GM18498 (cell line): ENCODE data around the gene CRTAC1.

Experiments
- ATAC-seq: cut with Tn5 transposase; IDR thresholded peaks from one replicate; pipeline ENCODE4 v1.9.1; 2021; ENCODE audit warnings: mild to moderate bottlenecking, moderate library complexity; ENCODE audit not compliant: unreplicated experiment

CRTAC1 gene

GRCh38 chr10:98030093-98030821, at the start of gene CRTAC1:
TSS of gene CRTAC1 (minus strand) at chr10:98030621. CDS start at chr10:98030472, 149 bp downstream.
- no peak for ATAC-seq

- ATAC-seq = no peak
Observed at GRCh38 chr10:98078774-98079173, 48.4 kb upstream of the CRTAC1 start.

- no peak for ATAC-seq
Observed at GRCh38 chr10:98077223-98077622, 46.8 kb upstream of the CRTAC1 start.

DNA sequence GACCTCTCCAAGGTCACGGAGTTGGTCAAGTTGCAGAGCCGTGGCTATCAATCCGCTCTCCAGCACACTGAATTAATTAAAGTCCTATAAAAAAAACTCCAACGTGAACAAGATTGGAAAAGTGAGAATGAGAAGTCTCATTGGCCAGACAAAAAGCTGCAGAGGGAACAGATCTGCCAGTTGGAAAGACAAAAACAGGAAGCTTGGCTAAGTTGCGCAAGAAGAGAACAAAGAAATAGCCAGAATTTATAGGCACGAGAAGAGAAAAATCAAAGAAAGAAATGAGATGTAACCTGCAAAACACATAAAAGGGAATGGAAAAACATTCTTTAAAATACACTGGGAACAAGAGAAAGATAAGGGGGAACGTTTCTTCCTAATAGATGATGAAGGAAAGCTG, 45.7 kb upstream of the CRTAC1 start:
- ATAC-seq = no peak

DNA sequence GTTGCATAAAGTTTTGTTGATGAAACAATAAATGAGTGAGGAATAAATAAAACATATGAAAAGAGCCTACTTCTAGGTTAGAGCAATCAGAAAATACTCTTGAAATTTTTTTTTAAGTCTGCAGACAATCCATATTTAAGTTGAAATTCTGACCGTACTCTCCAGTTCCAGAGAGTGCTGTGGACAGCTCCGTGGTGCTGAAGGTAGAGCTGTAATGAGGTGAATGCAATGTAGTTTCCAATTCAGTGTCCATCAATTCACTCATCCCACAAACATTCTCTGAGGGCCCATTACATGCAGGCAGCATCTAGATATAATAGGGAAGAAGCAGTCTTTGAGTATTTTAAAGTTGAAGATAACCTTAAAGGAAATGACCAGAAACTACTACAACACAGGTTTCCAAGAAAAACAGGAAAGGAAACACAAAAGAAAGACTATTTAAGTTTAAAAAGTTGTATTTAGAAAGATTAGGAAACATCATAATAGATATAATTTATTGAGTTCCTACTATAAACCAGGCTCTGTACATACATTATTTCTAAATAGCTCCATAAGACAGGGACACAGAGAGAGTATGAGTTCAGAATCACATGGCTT, 44.0 kb upstream of the CRTAC1 start:
- no peak for ATAC-seq

DNA sequence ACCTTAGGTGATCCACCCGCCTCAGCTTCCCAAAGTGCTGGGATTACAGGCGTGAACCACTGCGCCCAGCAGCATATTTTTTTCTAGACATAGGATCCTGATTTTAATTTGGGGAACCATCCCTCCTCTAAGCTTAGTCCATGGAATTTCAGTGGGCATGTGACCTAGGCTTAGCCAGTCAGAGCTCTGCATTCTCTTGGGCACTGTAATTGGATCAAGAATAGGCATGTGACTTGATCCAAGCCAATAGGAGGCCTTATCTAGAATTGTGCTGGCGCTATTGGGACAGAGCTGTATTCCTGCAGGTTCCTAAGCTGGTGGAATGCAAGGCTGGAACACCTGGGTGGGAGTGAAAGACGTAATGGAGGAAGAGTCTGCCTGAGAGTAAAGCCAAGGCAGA, 36.7 kb upstream of the CRTAC1 start:
- no peak for ATAC-seq

DNA sequence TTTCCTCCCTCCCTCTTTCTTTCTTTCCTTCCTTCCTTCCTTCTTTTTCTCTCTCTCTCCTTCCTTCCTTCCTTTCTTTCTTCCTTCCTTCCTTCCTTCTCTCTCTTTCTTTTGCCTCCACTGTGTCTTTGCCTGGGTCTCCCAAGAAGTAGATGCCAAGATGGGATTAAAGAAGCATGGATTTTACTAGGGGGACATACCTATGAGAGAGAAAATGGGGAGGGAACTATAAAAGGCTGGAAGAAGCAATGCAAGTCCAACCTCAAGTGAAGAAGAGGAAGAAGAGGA, 33.3 kb upstream of the CRTAC1 start:
- no peak for ATAC-seq

DNA sequence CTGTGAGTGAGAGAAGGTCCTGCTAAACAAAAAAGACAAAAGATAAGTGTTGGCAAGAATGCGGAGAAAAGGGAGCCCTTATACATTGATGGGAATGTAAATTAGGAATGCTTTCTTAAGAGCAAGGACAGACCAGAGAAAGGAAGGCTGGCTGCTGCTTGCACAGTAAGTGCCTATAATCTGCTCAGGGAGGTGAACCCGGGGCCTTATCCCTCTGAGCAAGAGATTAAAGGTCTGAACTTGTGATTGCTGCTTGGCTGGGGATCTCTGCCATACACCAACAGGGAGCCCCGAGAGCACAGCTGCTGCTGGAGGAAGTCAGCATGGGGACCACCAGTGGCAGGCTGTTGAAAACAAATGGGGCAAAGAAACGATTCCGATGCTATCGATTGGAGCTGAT, 32.0 kb upstream of the CRTAC1 start:
- no peak for ATAC-seq

GRCh38 chr10:98060079-98060478, 29.7 kb upstream of the CRTAC1 start:
- no peak for ATAC-seq

- no peak for ATAC-seq
Observed at GRCh38 chr10:98058295-98058694, 27.9 kb upstream of the CRTAC1 start.

GRCh38 chr10:98055841-98056516, 25.6 kb upstream of the CRTAC1 start:
- ATAC-seq = peak; percentile 56

- no peak for ATAC-seq
Observed at GRCh38 chr10:98047009-98047741, 16.8 kb upstream of the CRTAC1 start.

DNA sequence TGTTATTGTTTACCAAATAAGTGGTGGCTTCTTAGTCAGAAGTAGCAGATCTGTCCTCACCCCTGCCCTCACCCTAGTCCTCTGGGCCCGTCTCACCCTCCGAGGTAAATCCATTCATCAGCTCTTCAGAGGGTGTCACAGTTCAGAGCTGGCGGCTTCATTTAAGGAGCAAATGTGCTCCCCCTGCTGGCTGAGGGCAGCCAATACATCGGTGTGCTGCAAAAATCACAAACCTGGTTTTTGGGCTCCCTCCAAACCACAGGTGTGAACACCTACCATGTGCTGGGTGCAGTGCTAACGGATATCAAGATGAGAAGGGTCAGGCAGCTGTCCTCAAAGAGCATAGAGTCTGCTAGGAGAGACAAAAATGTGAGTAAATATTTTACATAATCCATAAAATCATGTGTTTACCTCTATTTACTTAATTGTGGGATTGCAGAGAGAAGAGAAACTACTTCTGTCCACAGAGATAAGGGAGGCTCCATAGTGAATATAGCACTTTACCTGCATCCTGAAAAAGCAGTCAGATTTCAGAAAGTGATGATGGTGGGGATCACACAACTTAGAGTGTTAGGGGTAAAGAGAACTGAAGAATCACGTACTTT, 15.5 kb upstream of the CRTAC1 start:
- ATAC-seq = peak; percentile 72

DNA sequence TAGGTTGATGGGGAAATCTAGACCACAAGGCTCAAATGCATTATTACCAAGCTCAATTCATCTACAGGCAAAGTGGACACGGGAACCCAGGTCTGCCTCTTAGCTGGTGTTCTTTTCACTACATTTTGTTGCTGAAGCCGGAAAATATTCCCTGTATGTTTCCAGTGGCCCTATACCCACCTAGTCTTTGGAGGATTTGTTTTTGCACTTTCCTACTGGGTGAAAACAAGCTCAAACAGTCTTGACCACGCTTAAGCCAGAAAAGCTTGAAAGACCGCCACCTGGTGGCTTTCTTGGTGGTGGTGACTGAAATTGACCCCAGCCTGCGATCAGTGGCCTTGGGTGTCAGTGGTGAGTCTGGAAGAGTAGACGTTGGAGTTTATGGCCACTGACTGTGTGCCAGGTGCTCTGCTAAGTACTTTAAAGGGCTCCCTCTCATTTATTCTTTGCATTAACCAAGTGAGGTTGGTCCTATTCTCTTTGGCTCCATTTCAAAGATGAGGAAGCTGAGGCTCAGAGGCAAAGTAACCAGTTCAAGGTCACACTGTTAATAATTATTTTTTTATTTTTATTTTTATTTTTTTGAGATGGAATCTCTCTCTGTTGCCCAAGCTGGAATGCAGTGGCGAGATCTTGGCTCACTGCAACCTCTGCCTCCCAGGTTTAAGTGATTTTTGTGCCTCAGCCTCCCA, 11.1 kb upstream of the CRTAC1 start:
- ATAC-seq = peak; percentile 55

- no peak for ATAC-seq
Observed at GRCh38 chr10:98039690-98040381, 9.4 kb upstream of the CRTAC1 start.

DNA sequence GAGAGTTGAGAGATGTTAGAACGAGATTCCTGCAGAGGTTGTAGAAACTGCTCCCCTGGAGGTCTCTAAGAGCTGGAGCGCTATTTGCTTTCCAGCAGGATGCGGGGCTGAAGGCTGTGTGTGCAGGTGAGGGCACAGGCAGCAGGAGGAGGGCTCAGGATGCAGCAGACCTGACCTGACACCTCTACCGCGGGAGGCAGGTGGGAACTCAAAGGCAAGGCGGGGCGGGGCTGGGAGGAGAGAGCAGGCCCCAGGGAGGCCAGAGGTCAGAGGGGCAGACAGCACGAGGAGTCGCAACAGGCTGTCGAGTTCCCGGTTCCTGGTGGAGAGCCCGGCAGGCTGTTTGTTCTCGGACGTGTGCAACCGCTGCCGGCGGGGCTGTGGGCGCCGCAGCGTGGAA, 7.9 kb upstream of the CRTAC1 start:
- ATAC-seq = no peak

GRCh38 chr10:98035599-98035998, 5.2 kb upstream of the CRTAC1 start:
- ATAC-seq = no peak

- ATAC-seq = no peak
Observed at GRCh38 chr10:98033515-98033914, 3.1 kb upstream of the CRTAC1 start.

DNA sequence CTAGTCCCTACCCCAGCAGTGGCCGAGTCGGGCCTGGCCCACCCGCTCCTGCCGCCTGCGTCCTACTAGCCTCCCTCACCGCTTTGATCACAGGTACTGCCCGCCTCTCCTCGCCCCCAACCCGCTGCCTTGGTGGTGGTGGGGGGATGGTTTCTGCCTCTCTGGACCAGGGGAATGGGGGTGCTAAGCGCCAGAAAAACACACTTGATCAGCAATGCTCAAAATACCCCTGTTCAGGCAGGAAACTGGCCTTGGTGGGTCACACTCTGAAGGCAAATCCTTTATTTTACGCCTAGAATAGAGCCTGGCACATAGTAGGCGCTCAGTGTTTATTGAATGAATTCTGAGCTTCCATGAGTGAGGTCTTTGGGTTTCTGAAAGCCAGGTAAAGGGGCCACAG, 1.0 kb upstream of the CRTAC1 start:
- no peak for ATAC-seq

DNA sequence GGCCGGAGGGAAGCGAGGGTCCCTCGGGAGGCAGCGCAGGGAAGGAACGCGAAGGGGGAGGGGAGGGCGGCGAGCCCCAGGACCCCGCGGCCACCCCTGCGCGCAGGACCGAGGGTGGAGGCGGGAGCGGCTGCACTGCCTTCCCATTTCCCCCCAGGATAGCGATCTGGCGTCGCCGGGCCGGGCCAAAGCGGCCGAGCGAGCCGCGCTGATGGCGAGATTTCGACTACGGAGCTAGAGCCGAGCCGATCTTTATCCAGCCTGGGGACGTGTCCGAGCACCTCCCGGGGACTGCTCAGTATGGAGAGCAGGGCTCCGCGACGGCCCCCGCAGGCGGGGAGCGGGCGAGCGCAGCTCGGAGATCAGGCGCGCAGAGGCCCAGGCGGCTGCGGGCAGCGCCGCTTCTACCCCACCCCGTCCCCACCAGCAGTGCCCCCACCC, 590 bp upstream of the CRTAC1 start:
- ATAC-seq = no peak
